ENCODE measurements around the gene CAP1.
"Not testable (repeated sequence)": the region's sequence is repeated elsewhere in the genome, so short reads cannot be mapped to it uniquely, and the experiment has no call there.

CAP1 gene

GRCh38 chr1:40030528-40031135 lies 9.9 kb upstream of the CAP1 start:
- in situ Hi-C loops (cut with MboI; ENCODE audit: low sequenced_read_pairs), result no loop called here

GRCh38 chr1:40032240-40032891 lies 8.2 kb upstream of the CAP1 start:
- in situ Hi-C loops (cut with MboI; ENCODE audit: low sequenced_read_pairs), result no loop called here

- in situ Hi-C loops (cut with MboI; ENCODE audit: low sequenced_read_pairs), result no loop called here
Observed at GRCh38 chr1:40034869-40035268, 5.7 kb upstream of the CAP1 start.

- in situ Hi-C loops (cut with MboI; ENCODE audit: low sequenced_read_pairs), result no loop called here
Observed at GRCh38 chr1:40036574-40036973, 4.0 kb upstream of the CAP1 start.

- in situ Hi-C loops (cut with MboI; ENCODE audit: low sequenced_read_pairs), result not testable (repeated sequence)
Observed at GRCh38 chr1:40037254-40037653, 3.3 kb upstream of the CAP1 start.

- in situ Hi-C loops (cut with MboI; ENCODE audit: low sequenced_read_pairs), result no loop called here
Observed at GRCh38 chr1:40038697-40039096, 1.8 kb upstream of the CAP1 start.

GRCh38 chr1:40039245-40039756 lies 1.2 kb upstream of the CAP1 start:
- in situ Hi-C loops (cut with MboI; ENCODE audit: low sequenced_read_pairs), result no loop called here

GRCh38 chr1:40039757-40040510 lies 595 bp upstream of the CAP1 start:
- in situ Hi-C loops (cut with MboI; ENCODE audit: low sequenced_read_pairs), result no loop called here

- in situ Hi-C loops (cut with MboI; ENCODE audit: low sequenced_read_pairs), result no loop called here
Observed at GRCh38 chr1:40041466-40041838, 923 bp downstream of the CAP1 start.

- in situ Hi-C loops (cut with MboI; ENCODE audit: low sequenced_read_pairs), result no loop called here
Observed at GRCh38 chr1:40042341-40042740, 1.8 kb downstream of the CAP1 start.

GRCh38 chr1:40044110-40044509 lies 3.6 kb downstream of the CAP1 start:
- in situ Hi-C loops (cut with MboI; ENCODE audit: low sequenced_read_pairs), result no loop called here

- in situ Hi-C loops (cut with MboI; ENCODE audit: low sequenced_read_pairs), result no loop called here
Observed at GRCh38 chr1:40045182-40045581, 4.7 kb downstream of the CAP1 start.

GRCh38 chr1:40045766-40046165 lies 5.2 kb downstream of the CAP1 start:
- in situ Hi-C loops (cut with MboI; ENCODE audit: low sequenced_read_pairs), result no loop called here

GRCh38 chr1:40047276-40047675 lies 6.7 kb downstream of the CAP1 start:
- in situ Hi-C loops (cut with MboI; ENCODE audit: low sequenced_read_pairs), result no loop called here

GRCh38 chr1:40047769-40048168 lies 7.2 kb downstream of the CAP1 start:
- in situ Hi-C loops (cut with MboI; ENCODE audit: low sequenced_read_pairs), result no loop called here

GRCh38 chr1:40049725-40050124 lies 9.2 kb downstream of the CAP1 start:
- in situ Hi-C loops (cut with MboI; ENCODE audit: low sequenced_read_pairs), result no loop called here

GRCh38 chr1:40050863-40051262 lies 10.3 kb downstream of the CAP1 start:
- in situ Hi-C loops (cut with MboI; ENCODE audit: low sequenced_read_pairs), result no loop called here

- in situ Hi-C loops (cut with MboI; ENCODE audit: low sequenced_read_pairs), result no loop called here
Observed at GRCh38 chr1:40053138-40053887, 12.8 kb downstream of the CAP1 start.

GRCh38 chr1:40056519-40057309 lies 16.2 kb downstream of the CAP1 start:
- in situ Hi-C loops (cut with MboI; ENCODE audit: low sequenced_read_pairs), result no loop called here

GRCh38 chr1:40057310-40058030 lies 16.9 kb downstream of the CAP1 start:
- in situ Hi-C loops (cut with MboI; ENCODE audit: low sequenced_read_pairs), result no loop called here

Data from HL-60/S4 treated with retinoic acid at 250 ng/mL for 4 days and 3 days (cell line).